ENCODE data around the gene PLA2G2A.
"Not testable (repeated sequence)": the region's sequence is repeated elsewhere in the genome, so short reads cannot be mapped to it uniquely, and the experiment has no call there.

Gene PLA2G2A

DNA sequence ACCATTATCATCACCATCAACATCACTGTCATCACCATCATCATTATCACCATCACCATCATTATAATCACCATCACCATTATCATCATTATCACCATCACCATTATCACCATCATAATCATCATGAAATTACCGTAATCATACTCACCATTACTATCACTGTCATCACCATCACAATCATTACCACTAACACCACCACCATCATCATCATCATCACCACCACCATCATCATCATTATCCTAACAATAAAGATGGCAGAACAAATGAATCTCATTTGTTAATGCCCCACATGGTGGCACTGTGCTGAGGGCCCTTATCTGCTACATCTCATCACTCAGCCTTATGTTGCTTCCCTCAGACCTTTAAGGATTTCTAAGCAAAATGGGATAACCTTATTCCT is 46.6 kb downstream of the PLA2G2A start:
- Histone ChIP-seq H3K27ac (ENCODE audit: low read depth, low read length, severe bottlenecking) (no peak overlapping the region), H3K36me3 (ENCODE audit: control insufficient read depth, insufficient read depth, low read length) (no peaks in the 10 kb centered on the region), H3K4me3 (ENCODE audit: extremely low read depth, insufficient read depth, low read length, poor library complexity, severe bottlenecking) (no peak overlapping the region), H3K9me3 (ENCODE audit: control insufficient read depth, low read length) (peaks cover 40% of the 10 kb centered on the region), H3K4me1 (ENCODE audit: control insufficient read depth, insufficient read depth, low read length, poor library complexity, severe bottlenecking) (no peaks in the 10 kb centered on the region)
- 47 to 60% methylated on average over 1 of the region's 1 CpG for WGBS, 2 experiments (ENCODE audit: insufficient coverage in 2 of 2)

DNA sequence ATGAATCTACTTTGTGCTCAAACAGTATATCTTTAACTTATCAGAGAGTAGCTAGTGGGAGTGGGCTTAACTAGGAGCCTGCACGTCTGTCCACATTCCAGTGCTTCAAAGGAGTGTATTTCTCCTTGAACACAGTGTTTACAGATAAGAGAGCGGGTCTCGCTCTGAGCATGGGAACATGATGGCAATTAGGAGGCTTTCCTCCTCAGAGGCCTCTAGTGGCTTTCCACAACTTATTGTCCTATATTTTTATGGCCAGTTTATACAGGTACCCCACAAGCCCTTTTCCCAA is 52.3 kb downstream of the PLA2G2A start:
- 60 to 89% methylated on average over 1 to 3 of the region's 3 CpGs for WGBS, 2 experiments (ENCODE audit: insufficient coverage in 2 of 2)

DNA sequence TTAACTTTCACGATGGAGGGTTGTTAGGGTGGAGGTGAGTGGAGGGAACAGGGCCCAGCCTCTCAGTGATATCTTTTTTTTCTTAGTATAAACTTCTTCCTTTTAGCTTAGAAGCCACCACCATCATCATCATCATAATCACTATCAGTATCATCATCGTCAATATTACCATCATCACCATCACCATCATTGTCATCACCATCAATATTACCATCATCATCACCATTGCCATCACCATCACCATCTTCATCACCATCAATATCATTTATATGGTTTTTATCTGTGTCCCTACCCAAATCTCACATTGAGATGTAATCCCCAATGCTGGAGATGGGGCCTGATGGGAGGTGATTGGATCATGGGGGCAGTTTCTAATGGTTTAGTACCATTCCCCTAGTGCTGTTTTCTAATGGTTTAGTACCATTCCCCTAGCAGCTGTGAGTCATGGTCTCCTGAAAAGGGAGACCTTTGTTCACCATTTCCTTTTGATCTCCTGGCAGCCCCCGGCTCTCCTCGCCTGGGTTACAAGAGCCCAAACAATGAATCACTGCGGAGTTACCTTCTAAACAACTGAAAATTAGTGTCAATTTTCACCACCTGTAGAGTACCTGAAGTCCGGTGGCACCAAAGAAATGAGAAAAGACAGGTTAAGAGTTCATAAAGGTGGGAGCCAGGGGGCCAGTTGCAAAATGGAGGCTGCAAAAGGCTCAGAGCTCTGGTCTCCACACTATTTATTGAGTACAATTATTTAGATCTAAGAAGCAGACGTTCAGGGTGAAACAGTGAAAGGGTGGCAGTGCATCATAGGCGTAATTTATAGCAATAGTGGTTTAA is 52.9 kb downstream of the PLA2G2A start:
- WGBS, 2 experiments (ENCODE audit: insufficient coverage in 2 of 2), result 65 to 69% methylated on average over 3 to 4 of the region's 8 CpGs
- H3K27ac ChIP-seq (ENCODE audit: low read depth, low read length, severe bottlenecking), result peak overlapping the region; percentile 81

More for the DNA sequence above, 52.3 kb downstream of the PLA2G2A start:
- not testable (repeated sequence) for H3K36me3 ChIP-seq (ENCODE audit: control insufficient read depth, insufficient read depth, low read length); H3K4me3 ChIP-seq (ENCODE audit: extremely low read depth, insufficient read depth, low read length, poor library complexity, severe bottlenecking)
- Histone ChIP-seq H3K9me3 (ENCODE audit: control insufficient read depth, low read length) (peaks cover 24% of the 10 kb centered on the region), H3K4me1 (ENCODE audit: control insufficient read depth, insufficient read depth, low read length, poor library complexity, severe bottlenecking) (peaks cover 11% of the 10 kb centered on the region), H3K27ac (ENCODE audit: low read depth, low read length, severe bottlenecking) (peak overlapping the region; percentile 81)

More for the DNA sequence above, 52.9 kb downstream of the PLA2G2A start:
- no peak overlapping the region for H3K4me3 ChIP-seq (ENCODE audit: extremely low read depth, insufficient read depth, low read length, poor library complexity, severe bottlenecking)
- H3K9me3 ChIP-seq (ENCODE audit: control insufficient read depth, low read length), result peaks cover 18% of the 10 kb centered on the region
- H3K36me3 ChIP-seq (ENCODE audit: control insufficient read depth, insufficient read depth, low read length), result no peaks in the 10 kb centered on the region
- peaks cover 11% of the 10 kb centered on the region for H3K4me1 ChIP-seq (ENCODE audit: control insufficient read depth, insufficient read depth, low read length, poor library complexity, severe bottlenecking)

Measured in mesodermal cell (in vitro differentiated cells).